HG02870 (cell line): ENCODE measurements around the gene BIRC6.
"Not testable (repeated sequence)": the region's sequence is repeated elsewhere in the genome, so short reads cannot be mapped to it uniquely, and the experiment has no call there.

Source experiments
- ATAC-seq: cut with Tn5 transposase; IDR thresholded peaks from one replicate; pipeline ENCODE4 v1.9.1; 2021; ENCODE audit warnings: mild to moderate bottlenecking, moderate library complexity; ENCODE audit not compliant: unreplicated experiment

Gene BIRC6

GRCh38 chr2:32572737-32573136 is 215.9 kb downstream of the BIRC6 start:
- ATAC-seq, result no peak

- ATAC-seq, result peak; percentile 81
Observed at GRCh38 chr2:32591669-32592463, 235.0 kb downstream of the BIRC6 start.

DNA sequence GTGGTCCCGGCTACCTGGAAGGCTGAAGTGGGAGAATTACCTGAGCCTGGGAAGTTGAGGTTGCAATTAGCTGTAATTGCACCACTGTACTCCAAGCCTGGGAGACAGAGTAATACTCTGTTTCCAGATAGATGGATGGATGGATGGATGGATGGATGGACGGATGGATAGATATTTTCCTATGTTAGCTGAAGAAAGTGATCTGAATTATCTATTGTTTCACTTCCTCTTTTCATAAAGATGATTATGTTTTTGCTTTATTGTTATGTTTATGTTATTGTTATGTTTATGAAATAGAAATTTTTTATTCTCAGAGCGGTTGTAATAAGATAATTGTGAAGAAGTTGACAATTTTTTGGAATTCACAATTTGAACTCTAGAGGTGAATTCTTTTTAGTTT is 237.8 kb downstream of the BIRC6 start:
- no peak for ATAC-seq

DNA sequence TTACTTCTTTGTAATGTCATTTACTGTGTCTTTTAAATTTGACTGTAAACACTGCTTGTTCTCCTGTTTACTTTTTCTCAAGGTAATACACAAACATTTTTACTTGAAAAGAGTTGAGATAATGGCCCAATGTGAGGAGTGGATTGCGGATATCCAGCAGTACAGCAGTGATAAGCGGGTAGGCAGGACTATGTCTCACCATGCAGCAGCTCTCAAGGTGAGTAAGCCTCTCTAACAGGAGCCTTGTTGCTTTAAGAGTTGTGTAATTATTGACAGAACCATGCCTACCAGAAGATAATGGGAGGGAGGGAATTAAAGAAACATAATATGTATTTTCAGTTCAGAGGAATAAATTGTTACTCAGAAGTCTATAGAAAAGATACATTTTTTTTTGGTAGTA is 254.5 kb downstream of the BIRC6 start:
- no peak for ATAC-seq

DNA sequence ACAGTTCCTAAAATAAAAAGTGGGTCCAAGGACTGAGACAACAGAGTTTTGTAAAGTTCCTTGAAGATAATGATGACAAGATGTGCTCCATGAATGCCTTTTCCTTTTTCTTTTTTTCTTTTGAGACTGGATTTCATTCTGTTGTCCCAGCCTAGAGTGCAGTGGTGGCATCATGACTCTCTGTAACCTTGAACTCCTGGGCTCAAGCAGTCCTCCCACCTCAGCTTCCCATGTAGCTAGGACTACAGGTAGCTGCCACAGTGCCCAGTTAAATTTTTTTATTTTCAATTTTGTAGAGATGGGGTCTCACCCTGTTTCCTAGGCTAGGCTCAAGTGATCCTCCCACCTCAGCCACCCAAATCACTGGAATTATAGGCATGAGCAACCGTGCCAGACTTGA is 254.9 kb downstream of the BIRC6 start:
- no peak for ATAC-seq

- no peak for ATAC-seq
Observed at GRCh38 chr2:32614084-32614483, 257.3 kb downstream of the BIRC6 start.

GRCh38 chr2:32617599-32618189 is 260.9 kb downstream of the BIRC6 start:
- no peak for ATAC-seq

DNA sequence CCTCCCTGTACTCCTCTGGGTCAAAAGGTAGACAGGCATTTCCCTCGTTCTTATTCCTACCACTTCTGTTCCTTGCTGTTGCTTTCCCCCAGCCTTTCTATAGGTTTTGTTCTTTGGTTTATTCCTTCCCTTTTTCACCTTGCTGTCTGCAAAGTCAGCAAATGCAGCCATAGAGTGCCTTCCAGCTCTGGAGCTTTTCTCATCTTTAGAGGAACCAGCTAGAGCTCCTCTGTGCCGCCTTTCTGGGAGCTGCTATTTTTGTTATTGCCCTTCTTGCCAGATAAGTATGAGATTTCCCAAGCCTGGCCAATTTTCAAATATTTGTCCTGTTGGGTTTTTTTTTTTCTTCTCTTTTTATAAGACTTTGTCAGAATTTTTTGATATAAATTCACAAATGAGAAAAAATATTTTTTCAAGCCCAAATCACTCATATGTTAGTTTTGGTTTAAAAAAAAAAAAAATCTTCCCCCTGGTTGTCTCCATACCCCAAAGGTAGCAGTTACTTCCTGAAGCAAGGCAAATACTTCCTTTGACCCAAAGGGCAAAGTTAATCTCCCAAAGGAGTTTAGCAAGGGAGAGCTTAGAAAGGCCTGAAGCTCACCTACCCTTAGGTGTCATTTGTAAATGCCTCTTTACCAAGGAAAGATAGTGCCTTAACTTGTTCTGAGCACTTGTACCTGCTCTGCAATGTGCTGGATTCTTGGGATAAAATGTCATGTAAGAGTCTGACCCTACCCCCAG is 265.9 kb downstream of the BIRC6 start:
- no peak for ATAC-seq

- no peak for ATAC-seq
Observed at GRCh38 chr2:32623311-32623706, 266.5 kb downstream of the BIRC6 start.

GRCh38 chr2:32624812-32625211 is 268.0 kb downstream of the BIRC6 start:
- no peak for ATAC-seq

GRCh38 chr2:32626639-32627221 is 269.9 kb downstream of the BIRC6 start:
- ATAC-seq, result no peak

DNA sequence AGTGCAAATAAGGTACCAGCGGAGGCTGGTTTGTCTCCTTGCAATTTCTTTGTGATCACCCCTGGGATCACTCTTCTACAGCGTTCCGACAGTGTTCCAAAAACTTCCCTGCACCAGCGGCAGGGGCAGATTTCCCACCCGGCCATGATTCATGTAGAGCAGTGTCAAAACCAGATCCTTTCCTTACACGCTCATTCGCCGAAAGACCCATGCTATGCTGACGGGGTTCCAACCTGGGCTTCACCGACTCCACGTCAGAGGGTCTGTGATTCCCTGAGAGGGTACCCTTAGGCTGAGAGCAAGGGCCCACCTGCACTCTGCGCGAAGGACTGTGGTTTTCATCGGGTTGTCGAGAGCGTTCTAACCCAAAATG is 270.6 kb downstream of the BIRC6 start:
- peak; percentile 15 for ATAC-seq

DNA sequence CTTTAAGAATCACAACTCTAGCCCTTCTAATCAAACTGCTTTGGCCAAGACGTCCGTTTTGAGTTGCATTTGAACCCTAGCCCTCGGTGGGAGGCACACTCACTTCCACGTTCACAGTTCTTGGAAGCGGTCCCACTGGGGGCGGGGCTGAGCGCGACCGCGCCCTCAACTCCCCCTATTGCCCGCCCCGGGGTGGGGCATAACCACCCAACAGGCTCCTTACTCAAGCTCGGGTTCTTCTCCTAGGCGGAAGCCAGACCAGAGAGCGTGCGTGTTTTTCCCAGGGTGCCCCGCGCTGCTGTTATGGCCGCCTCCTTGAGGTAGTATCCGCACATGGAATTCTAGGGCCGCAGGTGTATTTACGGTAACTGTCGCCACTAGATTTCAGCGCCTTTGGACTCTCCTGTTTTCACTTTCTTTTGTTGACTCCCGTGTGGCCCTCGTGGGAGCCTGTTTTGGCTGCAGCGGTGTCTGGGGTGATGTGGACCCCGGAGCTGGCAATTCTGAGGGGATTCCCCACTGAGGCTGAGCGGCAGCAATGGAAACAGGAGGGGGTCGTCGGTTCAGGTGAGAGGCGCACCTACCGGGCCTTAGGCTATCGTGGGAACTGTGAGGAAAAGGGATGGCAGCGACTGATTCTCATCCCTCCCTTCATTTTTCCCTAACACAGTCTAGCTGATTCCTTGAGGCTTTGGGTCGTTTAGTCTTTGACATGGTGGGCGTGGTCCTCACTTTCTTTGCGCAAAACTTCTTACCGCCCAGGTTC is 271.2 kb downstream of the BIRC6 start, which contains the start of gene TTC27:
Gene TTC27 (plus strand): TSS at position 237 of the 766 bp plus-strand sequence. CDS start 243 bp downstream, at position 480.
- peak; percentile 99 for ATAC-seq

GRCh38 chr2:32632089-32632488 is 275.3 kb downstream of the BIRC6 start:
- ATAC-seq, result no peak

- no peak for ATAC-seq
Observed at GRCh38 chr2:32633040-32633439, 276.2 kb downstream of the BIRC6 start.

GRCh38 chr2:32638548-32638947 is 281.7 kb downstream of the BIRC6 start:
- ATAC-seq, result not testable (repeated sequence)

GRCh38 chr2:32641180-32641579 is 284.4 kb downstream of the BIRC6 start:
- ATAC-seq, result no peak

DNA sequence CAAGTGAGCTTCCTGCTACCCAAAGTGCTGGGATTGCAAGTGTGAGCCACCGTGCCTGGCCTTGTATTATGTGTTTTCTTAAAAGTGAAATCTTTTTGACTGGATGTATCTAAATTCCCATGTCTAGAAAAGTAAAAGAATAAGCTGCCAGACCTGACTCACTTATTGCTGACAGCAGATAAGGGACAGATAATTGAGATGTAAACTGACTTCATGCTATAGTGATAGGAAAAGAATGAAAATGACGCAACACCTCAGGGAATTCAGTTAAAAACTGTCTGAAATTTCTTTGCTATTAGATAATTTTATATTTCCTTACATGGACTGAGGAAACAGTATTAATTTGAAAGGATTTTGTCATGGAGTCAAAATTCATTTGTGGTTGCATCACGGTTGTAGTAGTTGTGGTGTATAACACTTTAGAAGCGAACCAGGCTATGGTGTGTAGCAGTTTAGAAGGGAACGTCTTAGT is 290.4 kb downstream of the BIRC6 start:
- no peak for ATAC-seq

- ATAC-seq, result no peak
Observed at GRCh38 chr2:32652555-32653209, 295.9 kb downstream of the BIRC6 start.

DNA sequence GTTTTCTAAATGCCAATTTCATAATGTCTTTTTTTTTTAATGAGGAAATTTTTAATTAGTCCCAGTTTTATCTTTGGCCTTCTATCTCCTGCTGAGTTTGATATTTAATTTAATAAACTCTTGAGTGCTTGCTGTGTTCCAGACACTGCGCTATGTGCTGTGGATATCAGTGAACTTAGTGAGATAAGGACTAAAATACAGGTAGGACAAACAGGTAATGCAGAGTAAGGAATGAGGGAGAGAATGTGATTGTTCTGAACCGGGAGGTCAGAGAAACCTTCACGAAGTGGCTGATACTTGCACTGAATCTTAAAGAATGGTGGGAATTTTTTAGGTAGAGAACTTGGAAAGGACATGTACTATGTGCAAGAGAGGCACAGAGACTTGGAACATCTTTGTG is 299.2 kb downstream of the BIRC6 start:
- no peak for ATAC-seq
